Endothelial cell of umbilical vein (primary cell): Measurements from ENCODE around the gene CLCN3. TPM values are rescaled to one million over a fixed set of nuclear protein-coding genes. Genes with fewer than 3 reads are reported as not detected.

ENCODE experiments used
- BruUV-seq: library from RNA; stranded (reverse); fragments of 400-500 nt; replicated peaks from 2 replicates; lab custom pipeline; 2021; lab: Mats Ljungman, UMichigan
- CTCF ChIA-PET: fragments of 300-600, 350-600 bp; sonication (Branson Sonifier 250); formaldehyde crosslinking; loops from one replicate; lab custom pipeline; 2021; ENCODE audit warnings: antibody characterized with exemption, inconsistent platforms; lab: Charles Lee
- POLR2A ChIA-PET: fragments of 300-600, 350-600 bp; sonication (Branson Sonifier 250); formaldehyde crosslinking; loops from one replicate; lab custom pipeline; 2021; ENCODE audit warnings: antibody characterized with exemption, inconsistent platforms; lab: Charles Lee
- DNase-seq: peaks from one replicate; pipeline ENCODE4 v3.0.0-alpha.2; 2011; ENCODE audit warnings: low read depth, low spot score
- FAIRE-seq: peaks from 2 replicates; lab custom pipeline; 2011; peaks lifted over from hg19 to GRCh38; lab: Jason Lieb, UNC
- H2AFZ ChIP-seq: 2 replicates; pipeline ENCODE4 v1.6.0; 2012; ENCODE audit warnings: low read depth, low read length, control low read depth, inconsistent platforms
- H3K27ac ChIP-seq: 2 replicates; pipeline ENCODE4 v1.5.1; 2011; ENCODE audit warnings: low read depth, mild to moderate bottlenecking, control low read depth, low read length, moderate library complexity; ENCODE audit not compliant: insufficient read depth
- H3K27me3 ChIP-seq, 2 experiments: 2 replicates each; pipeline versions ENCODE4 v1.6.0 to v1.6.1; 2011; ENCODE audit warnings: low read length in 2 of 2, mixed read lengths in 1 of 2; ENCODE audit not compliant: control insufficient read depth in 2 of 2, insufficient read depth in 2 of 2
- H3K36me3 ChIP-seq, 2 experiments: 2 replicates in 1 of 2; 3 replicates in 1 of 2; pipeline ENCODE4 v1.5.1; 2011; ENCODE audit warnings: low read length in 2 of 2, mild to moderate bottlenecking in 1 of 2, moderate library complexity in 1 of 2; ENCODE audit not compliant: control insufficient read depth in 2 of 2, insufficient read depth in 2 of 2; ENCODE audit errors: extremely low read depth in 1 of 2
- H3K4me1 ChIP-seq: 3 replicates; pipeline ENCODE4 v1.5.1; 2011; ENCODE audit warnings: mild to moderate bottlenecking, low read length; ENCODE audit not compliant: control insufficient read depth, insufficient read depth; ENCODE audit errors: extremely low read depth
- H3K4me2 ChIP-seq: 2 replicates; pipeline ENCODE4 v1.6.1; 2011; ENCODE audit warnings: low read length, control low read depth, mixed read lengths; ENCODE audit not compliant: insufficient read depth
- H3K4me3 ChIP-seq, 3 experiments: fragments of 200-600 bp in 1 of 3; sonication (generic), shearing (Covaris generic) in 1 of 3; replicated peaks in 1 of 3; 2 replicates each; pipeline ENCODE4 v1.5.1; 2011 to 2016; ENCODE audit warnings: control low read depth in 3 of 3, low read length in 3 of 3, mild to moderate bottlenecking in 2 of 3, inconsistent platforms in 1 of 3, low read depth in 1 of 3, moderate library complexity in 1 of 3; ENCODE audit not compliant: insufficient read depth in 1 of 3
- H3K79me2 ChIP-seq: 2 replicates; pipeline ENCODE4 v1.6.0; 2012; ENCODE audit warnings: low read length, inconsistent platforms; ENCODE audit not compliant: control insufficient read depth, insufficient read depth
- H3K9ac ChIP-seq: replicated peaks from 2 replicates; pipeline ENCODE3; 2011; ENCODE audit warnings: low read length, control low read depth; ENCODE audit not compliant: insufficient read depth; ENCODE audit errors: extremely low read depth
- H3K9me1 ChIP-seq: replicated peaks from 3 replicates; pipeline ENCODE4 v1.6.0; 2011; ENCODE audit warnings: mild to moderate bottlenecking, low read length; ENCODE audit not compliant: control insufficient read depth, insufficient read depth; ENCODE audit errors: extremely low read depth
- H3K9me3 ChIP-seq: replicated peaks from 2 replicates; pipeline ENCODE4 v1.5.1; 2012; ENCODE audit warnings: low read length, inconsistent platforms; ENCODE audit not compliant: control insufficient read depth, insufficient read depth
- H4K20me1 ChIP-seq: replicated peaks from 2 replicates; pipeline ENCODE3; 2011; ENCODE audit warnings: mild to moderate bottlenecking, low read length; ENCODE audit not compliant: control insufficient read depth, insufficient read depth; ENCODE audit errors: extremely low read depth
- CTCF ChIP-seq, 2 donors: IDR thresholded peaks; 1 replicate in 1 of 2; 2 replicates in 1 of 2; pipeline ENCODE4 v1.5.1; 2011; ENCODE audit warnings: low read length in 2 of 2, mild to moderate bottlenecking in 2 of 2, moderate library complexity in 2 of 2, control low read depth in 1 of 2, inconsistent platforms in 1 of 2, low read depth in 1 of 2; ENCODE audit not compliant: insufficient read depth in 1 of 2; ENCODE audit errors: extremely low read depth in 1 of 2
- EZH2 ChIP-seq: IDR thresholded peaks from 2 replicates; pipeline ENCODE4 v1.6.1; 2012; ENCODE audit warnings: borderline replicate concordance, low read depth, mild to moderate bottlenecking, moderate library complexity, low read length, inconsistent platforms; ENCODE audit not compliant: severe bottlenecking
- FOS ChIP-seq: IDR thresholded peaks from 2 replicates; pipeline ENCODE4 v1.6.1; 2011; ENCODE audit warnings: mild to moderate bottlenecking, low read length, moderate library complexity, borderline replicate concordance; ENCODE audit not compliant: insufficient read depth
- GATA2 ChIP-seq: IDR thresholded peaks from 2 replicates; pipeline ENCODE4 v1.7.0; 2011; ENCODE audit warnings: low read depth, mild to moderate bottlenecking, moderate library complexity, mixed read lengths, low read length; ENCODE audit not compliant: insufficient read length, insufficient read depth
- JUN ChIP-seq: IDR thresholded peaks from 2 replicates; pipeline ENCODE4 v1.6.1; 2011; ENCODE audit warnings: borderline replicate concordance, low read depth; ENCODE audit not compliant: insufficient read length, insufficient read depth
- MAX ChIP-seq: IDR thresholded peaks from 2 replicates; pipeline ENCODE4 v1.6.1; 2011; ENCODE audit not compliant: insufficient read depth, insufficient read length
- MYC ChIP-seq: IDR thresholded peaks from one replicate; pipeline ENCODE4 v1.6.1; 2011; ENCODE audit warnings: mild to moderate bottlenecking, low read depth, low read length
- POLR2A ChIP-seq: IDR thresholded peaks from 2 replicates; pipeline ENCODE4 v1.6.1; 2012; ENCODE audit warnings: low read depth, mild to moderate bottlenecking, control low read depth, low read length
- POLR2AphosphoS5 ChIP-seq: IDR thresholded peaks from 2 replicates; pipeline ENCODE4 v1.6.1; 2012; ENCODE audit warnings: low read depth, mild to moderate bottlenecking, control low read depth, low read length, moderate library complexity; ENCODE audit not compliant: insufficient read depth
- dilution Hi-C: fragments of 300-500 bp; cut with MboI; formaldehyde crosslinking; loops from one replicate; pipeline ENCODE4 v1.15.0; 2019; ENCODE audit warnings: low sequenced_read_pairs; ENCODE audit not compliant: extremely low pct_ligation_motif_present
- intact Hi-C: fragments of 100-400 bp; cut with micrococcal nuclease; formaldehyde crosslinking; loops from one replicate; pipeline ENCODE4 v1.10.0; 2022
- polyA plus RNA-seq, 4 experiments: library from polyadenylated mRNA; depleted of rRNA in 3 of 4; stranded (reverse) in 3 of 4; unstranded in 1 of 4; fragments of >200 nt; gene quantifications; 2 replicates each; pipeline versions ENCODE4 v1.2.1 to v1.2.3, GENCODE V29; 2011 to 2012; ENCODE audit warnings: missing spikeins in 1 of 4
- total RNA-seq: library from RNA; stranded (reverse); gene quantifications from 2 replicates; pipeline ENCODE4 v1.2.3, GENCODE V29; 2021

CLCN3 gene
- total and polyA plus RNA-seq, 2 donors (not counting 3 experiments of a cell fraction or from before 2014, with no cell fraction given): 16.5 to 51.4 TPM

GRCh38 chr4:169765835-169766234 lies 145.5 kb downstream of the CLCN3 start:
- TF ChIP-seq POLR2AphosphoS5: no peak
- TF ChIP-seq POLR2A: no peak
- no peak for TF ChIP-seq MAX
- TF ChIP-seq CTCF (IDR thresholded peaks at IDR 0.05; ENCODE audit: extremely low read depth in 1 of 2, insufficient read depth in 1 of 2, low read depth in 1 of 2, low read length in 2 of 2): no peak
- TF ChIP-seq FOS: no peak
- TF ChIP-seq EZH2: no peak
- TF ChIP-seq JUN: no peak
- TF ChIP-seq MYC: no peak
- no peak for TF ChIP-seq GATA2
- no peak overlapping the region for H3K4me3 ChIP-seq
- no peak overlapping the region for H3K9ac ChIP-seq
- H3K36me3 ChIP-seq: no peaks in the 10 kb centered on the region
- H3K9me3 ChIP-seq: no peaks in the 10 kb centered on the region
- H3K79me2 ChIP-seq: no peaks in the 10 kb centered on the region
- FAIRE-seq (no peak), DNase-seq (no peak)
- ChIA-PET CTCF (interaction anchor here (0.9 to 3.3 kb wide), 4 partner anchors 8 to 153 kb away, joined by 3 to 12 read pairs (median 4); partner anchors contain the start of genes HPF1 and NEK1), POLR2A (no interaction called here)
- no peak overlapping the region for H3K4me2 ChIP-seq
- no peak overlapping the region for H2AFZ ChIP-seq
- intact Hi-C loops (no loop called here), dilution Hi-C loops (no loop called here)
- no peaks in the 10 kb centered on the region for H4K20me1 ChIP-seq
- no peak overlapping the region for H3K27ac ChIP-seq
- no TSS peak for BruUV-seq
- no peaks in the 10 kb centered on the region for H3K4me1 ChIP-seq
- peaks cover 8 to 18% of the 10 kb centered on the region in 2 experiments for H3K27me3 ChIP-seq
- H3K9me1 ChIP-seq: no peaks in the 10 kb centered on the region
